Measurements from ENCODE around the gene PFKL.
"Not testable (repeated sequence)": the region's sequence is repeated elsewhere in the genome, so short reads cannot be mapped to it uniquely, and the experiment has no call there.

PFKL gene

DNA sequence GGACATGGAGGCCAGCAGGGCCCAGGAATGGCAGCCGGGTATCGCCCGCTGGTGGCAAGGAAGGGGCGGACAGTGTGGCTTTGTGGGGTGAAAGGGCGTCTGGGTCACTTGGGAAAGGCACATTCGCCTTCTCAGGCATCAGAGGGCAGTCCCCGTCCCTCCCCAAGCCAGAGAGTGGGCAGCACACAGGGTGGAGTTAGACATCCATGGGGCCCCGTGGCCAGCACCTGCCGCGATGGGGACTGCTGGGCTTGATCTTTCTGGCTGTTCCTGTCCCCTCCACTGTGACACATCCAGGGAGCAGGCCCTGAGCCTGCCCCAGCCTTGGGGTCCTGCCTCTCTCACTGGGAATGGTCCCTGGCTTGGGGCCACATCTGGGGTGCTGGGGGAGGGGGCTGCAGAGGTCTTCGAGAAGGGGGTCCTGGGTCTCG lies 49.6 kb downstream of the PFKL start:
- DNase-seq: no peak

DNA sequence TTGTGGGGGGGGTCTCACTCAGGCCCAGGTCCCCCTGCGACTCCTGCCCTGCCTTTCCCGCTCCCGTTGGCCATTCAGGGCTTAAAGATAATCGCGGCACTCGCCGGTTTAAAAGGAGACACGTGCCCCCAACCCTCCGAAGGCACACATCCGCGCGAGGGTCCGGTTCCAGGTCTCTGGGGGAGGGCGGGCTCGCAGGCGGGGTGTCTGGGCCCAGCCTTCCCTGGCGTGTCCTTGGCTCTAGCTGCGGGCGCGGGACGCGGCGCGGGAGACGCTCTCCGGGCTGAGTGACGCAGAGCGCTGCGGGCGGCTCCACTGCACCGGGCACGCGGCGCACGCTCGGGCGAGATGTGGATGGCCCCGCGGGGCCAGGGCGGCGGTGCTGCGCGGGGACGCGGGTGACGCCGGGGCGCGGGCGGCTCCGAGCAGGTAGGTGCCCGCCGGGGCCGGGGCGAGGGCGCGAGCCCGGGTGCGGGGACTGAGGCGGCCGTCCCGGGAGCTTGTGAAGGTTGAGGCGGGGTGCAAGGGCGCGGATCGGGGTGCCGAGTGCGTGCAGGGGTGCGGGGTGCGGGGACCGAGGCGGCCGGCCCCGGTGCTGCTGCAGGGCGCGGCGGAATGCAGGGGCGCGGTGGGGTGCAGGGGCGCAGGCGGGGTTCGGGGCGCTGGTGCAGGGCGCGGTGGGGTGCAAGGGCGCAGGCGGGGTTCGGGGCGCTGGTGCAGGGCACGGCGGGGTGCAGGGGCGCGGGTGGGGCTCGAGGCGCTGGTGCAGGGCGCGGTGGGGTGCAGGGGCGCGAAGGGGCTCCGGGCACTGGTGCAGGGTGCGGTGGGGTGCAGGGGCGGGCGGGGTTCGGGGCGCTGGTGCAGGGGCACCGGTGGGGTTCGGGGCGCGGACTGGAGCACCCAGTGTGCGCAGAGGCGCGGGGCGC lies 50.3 kb downstream of the PFKL start:
- no peak for DNase-seq

DNA sequence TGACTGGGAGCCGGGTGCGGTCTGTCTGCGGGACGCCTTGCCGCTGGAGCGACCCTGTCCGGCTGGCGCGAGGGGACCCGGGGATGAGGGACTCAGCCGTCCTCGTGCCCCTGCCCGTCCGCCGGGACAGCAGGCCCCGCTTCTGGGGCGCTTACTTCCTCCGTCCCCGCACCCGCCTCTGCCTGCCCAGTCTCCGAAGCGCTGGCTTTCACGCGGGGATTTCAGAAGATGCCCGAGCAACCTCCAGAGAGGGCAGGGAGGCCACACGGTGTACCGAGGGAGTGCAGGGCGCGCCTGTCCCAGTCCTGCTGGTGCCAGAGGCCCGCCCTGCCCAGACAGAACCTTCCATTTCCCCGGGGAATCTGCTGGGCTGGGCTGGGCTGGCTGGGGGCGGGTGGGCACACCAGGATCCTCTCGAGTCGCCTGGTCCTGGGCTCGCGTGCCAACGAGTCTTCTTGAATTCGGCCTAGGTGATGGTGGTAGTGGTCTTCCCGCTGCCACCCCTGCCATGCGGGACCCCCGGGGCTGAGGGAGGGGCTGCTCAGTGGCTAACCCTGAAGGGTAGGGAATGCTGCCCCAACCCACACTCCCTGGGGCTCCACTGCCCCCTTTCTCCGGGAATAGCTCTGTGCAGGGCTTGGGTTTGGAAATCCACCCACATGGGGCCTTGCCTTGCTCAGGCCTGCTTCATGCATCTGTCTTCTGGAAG lies 51.1 kb downstream of the PFKL start:
- no peak for DNase-seq

DNA sequence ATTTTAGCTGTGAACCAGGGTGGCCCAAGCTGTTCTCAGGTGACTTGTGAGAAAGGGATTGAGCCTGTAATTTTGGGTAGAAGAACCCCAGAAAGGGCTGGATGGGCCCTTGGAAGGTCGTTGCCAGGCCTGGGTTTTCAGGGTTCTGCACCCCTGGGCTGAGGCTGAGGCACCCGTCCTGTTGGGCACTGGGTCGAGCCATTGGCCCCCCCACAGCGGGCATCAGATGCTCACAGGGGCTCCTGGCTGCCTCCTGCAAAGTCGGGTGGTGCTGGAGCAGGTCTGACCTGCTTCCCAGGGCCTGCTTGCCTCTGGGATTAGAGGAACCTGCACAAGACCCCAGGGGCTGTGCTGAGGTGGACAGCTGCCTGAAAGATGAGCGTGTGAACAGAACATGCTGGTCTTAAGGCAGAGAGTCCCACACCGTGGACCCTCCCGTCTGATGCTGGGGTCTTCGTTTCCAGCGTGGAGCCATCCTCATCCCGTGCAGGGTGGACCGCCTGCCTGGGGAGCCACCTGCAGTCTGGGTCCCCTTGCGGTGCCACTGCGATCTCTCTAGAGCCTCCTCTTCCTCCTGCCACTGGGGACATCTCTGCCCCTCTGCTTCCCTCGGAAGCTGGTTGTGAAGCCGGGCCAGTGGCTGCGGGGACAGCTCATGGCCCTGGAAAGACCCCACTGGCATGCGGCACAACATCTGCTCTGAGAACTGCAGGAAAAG lies 51.8 kb downstream of the PFKL start:
- DNase-seq: no peak

DNA sequence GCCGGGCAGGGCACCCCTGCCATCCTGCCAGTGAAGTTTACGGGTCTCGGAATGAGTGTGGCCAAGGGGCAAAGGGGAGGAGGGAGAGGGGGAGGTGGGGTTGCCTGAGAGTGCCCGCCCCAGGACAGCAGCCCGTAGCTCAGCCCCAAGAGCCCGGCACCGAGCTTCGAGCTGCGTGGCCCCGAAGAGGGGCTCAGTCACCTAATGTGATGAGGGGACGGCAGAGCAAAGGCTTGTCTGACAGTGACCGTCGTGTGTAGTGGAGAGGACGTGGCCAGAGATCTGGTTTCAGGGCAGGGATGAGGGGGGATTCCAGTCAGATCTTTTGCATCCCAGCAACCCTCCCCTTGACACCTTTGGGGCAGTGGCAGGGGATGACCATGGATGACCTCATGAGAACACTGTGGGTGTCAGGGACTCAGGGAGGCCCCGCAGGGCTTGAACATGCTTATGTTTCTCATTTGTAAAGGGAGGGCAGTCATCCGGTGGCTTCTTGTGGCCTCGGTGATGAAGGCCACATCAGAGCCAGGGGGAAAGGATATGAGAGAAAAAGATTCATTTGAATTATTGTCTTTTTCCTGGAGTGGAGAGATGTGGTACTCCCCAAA lies 52.5 kb downstream of the PFKL start:
- DNase-seq: no peak

DNA sequence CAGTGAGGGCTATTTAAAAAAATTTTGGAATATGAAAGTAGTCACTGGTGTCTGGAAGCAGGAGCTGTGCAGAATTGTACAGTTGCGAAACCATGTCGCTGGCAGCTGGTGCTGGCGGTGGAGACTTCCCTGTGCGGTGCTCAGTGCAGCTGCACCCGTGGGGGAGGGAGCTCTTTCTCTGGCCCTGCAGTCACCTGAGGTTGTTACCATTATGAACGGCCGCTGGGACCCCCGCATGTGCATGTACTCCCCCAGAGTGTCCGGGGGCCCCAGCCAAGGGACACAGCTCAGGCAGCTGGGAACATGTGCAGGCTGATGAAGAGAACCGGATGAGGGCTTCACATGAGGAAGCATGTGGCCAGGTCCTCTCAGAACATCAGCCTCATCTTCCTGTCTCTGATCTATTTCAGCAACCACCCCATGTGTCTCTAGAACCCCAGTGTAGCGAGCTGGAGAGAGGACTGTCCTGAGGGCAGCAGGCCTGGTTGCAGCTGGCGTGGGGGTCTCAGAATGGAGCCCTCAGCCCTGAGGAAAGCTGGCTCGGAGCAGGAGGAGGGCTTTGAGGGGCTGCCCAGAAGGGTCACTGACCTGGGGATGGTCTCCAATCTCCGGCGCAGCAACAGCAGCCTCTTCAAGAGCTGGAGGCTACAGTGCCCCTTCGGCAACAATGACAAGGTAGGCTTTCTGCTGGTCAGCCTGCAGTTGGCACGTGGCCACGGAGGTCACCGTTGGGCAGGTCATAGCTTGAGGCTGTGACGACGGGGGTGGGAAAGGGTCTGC lies 53.5 kb downstream of the PFKL start, which contains the start of gene TRPM2:
Gene TRPM2, plus strand, starts transcription at position 431 of the 780 bp plus-strand sequence. Its CDS starts 80 bp downstream, at position 511.
- no peak for DNase-seq

DNA sequence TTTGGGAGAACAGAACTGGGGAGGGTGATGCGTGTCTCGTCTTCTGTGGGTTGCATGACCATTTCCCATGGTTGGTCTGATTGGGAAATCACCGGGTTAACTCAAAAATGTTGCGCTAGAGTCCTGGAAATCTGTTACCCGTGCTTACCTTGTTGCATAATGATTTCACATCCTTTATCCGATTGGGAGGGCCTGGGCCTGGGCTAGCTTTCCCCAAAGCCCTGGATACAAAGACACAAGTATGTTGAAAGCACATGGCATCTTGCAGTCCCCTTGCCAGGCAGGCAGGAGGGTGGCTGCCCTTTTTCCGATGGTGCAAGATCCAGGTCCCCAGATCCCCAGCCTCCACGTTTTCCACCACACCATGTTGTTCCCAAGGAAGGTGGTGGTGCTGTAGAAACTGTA lies 54.1 kb downstream of the PFKL start:
- no peak for DNase-seq

DNA sequence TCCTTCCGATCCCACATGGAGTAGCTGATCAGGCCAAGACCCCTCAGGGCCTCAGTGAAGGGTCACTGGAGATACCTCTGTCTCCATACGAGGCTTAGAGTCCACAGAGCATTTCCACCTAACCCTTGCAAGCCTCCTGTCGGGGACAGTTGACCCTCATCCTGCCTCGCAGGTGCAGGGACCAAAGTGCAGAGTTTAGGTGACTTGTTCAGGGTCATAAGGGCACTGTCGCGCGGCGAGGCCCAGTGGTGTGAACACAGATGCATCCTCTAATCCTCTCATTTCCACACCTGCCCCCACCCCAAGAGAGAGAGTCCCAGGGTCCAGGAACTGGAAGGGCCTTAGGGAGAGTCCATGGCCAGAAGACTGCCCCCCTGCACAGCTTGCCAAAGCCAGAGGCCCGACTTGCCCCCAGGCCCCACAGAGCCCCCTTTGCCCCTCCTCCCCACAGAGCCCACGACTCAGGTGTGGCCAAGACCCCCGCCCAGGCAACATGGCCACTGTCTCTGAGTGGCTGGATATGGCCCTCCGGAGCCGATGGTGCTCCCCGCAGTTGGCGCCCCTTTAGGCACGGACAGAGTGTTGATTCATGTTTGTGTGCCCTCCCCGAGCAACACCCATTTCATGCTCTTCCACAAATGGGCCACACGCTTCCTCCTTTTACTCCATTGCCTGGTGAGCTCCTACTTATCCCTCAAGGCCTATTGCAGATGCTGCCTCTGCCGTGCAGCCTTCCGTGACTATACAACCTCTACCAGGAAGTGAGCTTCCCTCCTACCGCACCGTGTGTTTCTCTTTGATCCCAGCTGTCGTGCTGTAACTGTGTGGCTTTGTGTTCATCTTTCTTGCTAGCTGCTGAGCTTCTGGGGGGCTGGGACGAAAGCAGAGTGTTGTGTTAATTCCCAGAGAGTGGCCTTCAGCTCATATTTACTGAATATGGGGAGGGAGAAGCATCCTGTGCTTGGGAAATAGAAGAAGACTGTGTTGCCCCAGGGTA lies 55.2 kb downstream of the PFKL start:
- DNase-seq: no peak

DNA sequence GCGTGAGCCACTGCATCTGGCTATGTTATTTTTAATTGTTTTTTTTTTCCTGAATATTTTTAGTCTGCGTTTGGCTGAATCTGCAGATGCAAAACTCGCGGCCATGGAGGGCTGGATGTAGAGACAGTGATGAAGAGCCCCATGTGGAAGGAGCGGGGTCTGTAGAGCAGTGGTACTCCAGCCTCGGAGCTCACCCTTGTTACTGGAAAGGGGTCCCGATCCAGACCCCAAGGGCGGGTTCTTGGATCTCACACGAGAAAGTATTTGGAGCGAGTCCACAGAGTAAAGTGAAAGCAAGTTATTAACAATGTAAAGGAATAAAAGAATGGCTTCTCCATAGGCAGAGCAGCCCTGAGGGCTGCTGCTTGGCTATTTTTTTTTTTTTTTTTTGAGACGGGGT lies 56.3 kb downstream of the PFKL start:
- DNase-seq: no peak

DNA sequence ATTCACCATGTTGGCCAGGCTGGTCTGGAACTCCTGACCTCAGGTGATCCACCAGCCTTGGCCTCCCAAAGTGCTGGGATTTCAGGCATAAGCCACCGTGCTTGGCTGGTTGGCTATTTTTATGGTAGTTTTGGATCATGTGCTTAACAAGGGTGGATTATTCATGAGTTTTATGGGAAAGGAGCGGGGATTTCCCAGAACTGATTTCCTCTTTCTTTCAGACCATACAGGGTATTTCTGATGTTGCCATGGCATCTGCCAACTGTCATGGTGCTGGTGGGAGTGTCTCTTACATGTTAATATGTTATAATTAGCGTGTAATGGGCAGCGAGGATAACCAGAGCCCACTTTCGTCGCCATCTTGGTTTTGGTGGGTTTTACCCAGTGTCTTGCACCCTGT lies 56.8 kb downstream of the PFKL start:
- no peak for DNase-seq

DNA sequence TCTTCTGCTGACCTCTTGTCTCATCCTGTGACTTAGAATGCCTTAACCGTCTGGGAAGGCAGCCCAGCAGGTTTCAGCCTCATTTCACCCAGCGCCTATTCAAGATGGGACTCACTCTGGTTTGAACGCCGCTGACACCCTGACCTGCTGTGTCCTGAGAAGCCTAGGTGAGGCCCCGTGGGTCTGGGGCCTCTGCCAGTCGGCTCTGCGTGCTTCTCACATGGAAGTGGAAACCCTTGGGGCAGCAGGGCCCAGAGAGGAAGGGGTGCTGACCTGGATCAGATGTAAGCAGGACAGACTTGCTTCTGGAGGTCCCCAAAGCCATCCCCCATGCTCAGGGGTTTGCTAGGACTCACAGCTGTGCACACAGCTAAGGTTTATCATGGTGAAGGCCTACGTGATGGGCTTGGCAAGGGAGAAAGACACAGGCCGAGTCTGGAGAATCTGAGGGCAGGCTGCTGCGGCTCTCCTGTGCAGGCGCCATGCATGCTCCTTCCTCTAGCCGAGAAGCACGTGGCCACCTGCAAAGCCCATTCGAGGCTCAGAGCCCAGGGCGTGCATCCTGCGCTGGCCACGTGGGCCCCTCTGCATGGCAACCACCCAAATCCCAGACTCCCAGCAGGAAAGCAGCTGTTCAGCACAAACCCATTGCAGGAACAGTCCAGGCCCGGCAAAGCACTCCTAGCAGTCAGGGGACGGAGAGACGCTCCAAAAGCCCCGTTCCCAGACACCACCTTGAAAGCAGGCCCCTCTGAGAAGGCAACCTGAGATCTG lies 57.4 kb downstream of the PFKL start:
- DNase-seq: no peak

DNA sequence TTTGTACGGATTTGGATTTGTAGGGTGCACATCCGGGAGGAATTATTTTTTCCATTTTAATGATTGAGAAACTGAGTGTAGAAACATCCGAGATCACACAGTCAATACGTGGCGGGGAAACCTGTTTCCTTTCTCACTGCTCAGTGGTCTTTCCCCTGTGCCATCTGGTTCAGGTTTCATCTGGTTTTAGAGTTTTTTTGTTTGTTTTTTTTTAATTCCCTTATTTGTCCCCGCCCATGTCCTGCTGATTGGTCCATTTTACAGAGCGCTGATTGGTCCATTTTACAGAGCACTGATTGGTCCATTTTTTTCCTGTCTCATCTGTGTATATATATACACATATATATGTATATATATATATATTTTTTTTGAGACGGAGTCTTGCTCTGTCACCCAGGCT lies 59.5 kb downstream of the PFKL start:
- no peak for DNase-seq

DNA sequence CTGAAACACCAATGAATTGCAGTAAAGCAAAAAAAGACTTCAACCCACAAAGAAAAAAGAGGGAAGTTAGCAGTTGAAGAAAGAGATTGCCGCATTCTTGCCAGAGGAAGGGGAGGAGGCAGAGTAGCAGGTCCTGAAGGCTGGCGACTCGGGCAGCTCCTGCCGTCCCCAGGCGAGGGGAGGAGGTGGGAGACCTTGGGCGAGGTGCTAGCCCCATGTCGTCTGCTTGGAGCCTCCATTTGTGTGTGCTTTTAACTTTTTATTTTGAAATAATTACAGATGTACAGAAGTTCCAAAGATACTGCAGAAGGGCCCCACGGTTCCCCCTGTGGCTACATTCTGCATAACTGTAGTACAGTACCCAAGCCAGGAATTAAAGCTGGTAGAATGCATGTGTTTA lies 60.3 kb downstream of the PFKL start:
- DNase-seq: no peak

DNA sequence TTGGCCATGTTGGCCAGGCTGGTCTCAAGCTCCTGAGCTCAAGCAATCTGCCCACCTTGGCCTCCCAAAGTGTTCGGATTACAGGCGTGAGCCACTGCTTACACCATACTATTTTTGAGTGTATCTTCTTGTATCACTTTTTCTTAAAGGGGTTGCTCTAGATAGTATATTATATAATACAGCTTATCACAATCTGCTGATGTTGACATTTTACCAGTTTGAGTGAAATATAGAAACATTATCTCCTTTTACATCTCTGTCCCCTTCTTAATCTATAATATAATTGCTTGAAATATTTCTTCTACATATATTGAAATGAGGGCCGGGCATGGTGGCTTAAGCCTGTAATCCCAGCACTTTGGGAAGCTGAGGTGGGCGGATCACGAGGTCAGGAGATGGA lies 62.0 kb downstream of the PFKL start:
- DNase-seq: not testable (repeated sequence)

DNA sequence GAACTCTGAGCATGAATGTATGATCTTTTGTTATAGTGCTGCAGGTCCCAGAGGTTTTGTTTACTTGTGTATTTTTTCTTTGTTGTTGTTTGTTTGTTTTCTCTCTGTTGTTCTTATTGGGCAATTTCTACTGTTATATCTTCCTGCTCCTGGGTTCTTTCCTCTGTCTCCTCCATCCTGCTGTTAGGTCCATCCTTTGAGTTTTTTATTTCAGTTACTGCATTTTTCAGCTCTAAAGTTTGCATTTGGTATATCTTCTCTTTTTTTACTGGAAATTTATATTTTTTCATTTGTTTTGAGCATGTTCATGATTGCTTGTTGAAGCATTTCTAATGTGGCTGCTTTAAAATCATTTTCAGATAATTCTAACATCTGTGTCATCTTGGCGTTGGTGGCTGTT lies 63.4 kb downstream of the PFKL start:
- no peak for DNase-seq

DNA sequence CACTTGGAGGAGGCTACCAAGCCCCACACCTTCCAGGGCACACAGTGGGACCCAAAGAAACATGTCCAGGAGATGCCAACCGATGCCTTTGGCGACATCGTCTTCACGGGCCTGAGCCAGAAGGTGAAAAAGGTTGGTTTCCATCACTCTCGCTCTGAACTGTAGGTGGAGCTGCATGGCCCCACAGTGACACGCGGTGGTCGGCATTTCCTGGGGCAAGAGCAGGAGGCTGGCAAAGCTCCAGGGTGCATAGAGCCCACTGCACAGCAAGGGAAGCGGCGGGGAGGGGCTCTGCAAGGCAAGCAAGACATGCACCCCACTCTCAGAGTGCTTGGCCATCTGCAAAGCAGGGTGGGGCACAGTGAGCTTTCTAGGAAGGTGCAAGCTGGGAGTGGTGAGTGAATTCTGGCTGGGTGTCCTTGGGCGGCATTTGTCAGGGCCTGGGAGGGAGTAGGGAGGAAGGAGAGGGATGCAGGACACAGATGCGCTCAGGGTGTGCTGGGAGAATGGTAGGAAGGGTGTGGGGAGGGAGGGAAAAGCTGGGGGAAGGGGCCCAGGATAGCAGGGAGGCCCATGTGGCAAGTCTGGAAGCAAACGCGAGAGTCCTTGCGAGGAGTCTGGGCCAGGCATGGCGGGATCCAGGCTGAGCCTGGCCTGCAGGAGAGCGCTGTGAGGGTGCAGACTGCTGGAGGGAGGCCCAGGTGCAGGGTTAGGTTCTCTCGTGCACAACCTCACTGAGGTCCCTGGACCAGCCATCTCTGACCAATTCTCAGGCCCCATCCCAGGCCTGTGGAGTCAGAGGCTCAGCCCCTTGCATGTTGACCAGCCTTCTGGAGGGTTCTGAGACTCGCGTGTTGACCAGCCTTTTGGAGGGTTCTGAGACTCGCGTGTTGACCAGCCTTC lies 64.5 kb downstream of the PFKL start:
- no peak for DNase-seq

DNA sequence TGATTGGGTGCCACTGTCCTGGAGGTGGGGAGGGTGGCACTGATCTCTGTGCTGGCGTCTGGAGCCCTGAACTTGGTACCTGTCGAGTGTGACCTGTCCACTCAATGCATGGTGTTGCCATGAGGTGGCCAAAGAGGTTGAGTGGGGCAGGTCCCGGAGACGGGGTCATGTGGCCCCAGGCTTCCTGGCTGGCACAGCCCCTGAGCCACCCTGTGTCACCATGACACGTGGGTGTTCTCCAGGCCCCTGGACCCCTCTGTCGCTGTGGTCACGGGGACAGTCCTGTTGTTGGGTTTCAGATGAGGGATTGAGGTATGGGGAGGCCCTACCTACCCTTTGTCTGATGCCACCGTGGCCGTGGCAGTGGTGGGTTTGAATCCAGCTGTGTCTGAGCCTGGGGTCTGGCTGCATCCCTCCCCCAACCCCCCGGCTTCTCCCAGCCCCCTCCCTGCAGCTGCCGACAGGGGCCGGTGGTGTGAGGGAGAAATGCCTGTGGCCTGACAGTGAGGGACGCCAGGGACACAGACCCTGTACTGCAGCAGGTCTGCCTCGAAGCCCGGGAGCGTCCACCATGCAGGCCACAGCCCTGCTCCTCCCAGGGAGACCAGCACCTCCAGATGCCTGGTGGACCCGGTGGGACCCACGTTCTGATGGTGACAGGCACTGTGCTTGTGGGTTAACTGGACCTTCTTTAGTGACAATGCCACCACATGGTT lies 65.6 kb downstream of the PFKL start:
- DNase-seq: no peak

DNA sequence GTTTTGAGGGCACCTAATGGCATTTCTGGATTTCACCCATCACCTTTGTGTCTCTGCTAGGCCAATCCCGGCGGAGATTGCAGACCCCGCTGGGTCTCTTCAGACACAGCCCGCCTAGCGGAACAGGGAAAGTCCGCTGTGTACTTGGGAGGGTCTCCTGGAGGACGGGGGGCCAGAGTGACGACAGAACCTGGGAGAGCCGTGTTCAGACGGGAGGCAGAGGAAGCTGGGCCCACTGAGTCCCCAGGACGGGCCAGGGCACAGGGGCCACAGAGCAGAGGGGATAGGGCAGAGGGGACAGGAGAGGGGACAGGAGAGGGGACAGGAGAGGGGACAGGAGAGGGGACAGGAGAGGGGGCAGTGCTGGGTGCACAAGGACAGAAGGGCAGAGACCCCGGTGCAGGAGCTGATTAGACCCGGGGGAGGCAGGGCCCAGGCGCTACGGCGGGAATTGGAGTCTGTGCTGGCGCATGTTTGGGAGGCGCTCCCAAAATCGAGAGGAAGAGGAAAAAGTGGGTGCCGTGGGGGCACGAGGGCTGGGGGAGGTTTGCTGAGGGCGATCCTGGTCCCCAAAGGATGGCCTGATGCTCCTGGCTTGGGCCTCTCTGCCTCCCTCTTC lies 66.2 kb downstream of the PFKL start:
- no peak for DNase-seq

Data from NCI-H2081 (cell line).